ENCODE data around the gene TEDC1.

DNA sequence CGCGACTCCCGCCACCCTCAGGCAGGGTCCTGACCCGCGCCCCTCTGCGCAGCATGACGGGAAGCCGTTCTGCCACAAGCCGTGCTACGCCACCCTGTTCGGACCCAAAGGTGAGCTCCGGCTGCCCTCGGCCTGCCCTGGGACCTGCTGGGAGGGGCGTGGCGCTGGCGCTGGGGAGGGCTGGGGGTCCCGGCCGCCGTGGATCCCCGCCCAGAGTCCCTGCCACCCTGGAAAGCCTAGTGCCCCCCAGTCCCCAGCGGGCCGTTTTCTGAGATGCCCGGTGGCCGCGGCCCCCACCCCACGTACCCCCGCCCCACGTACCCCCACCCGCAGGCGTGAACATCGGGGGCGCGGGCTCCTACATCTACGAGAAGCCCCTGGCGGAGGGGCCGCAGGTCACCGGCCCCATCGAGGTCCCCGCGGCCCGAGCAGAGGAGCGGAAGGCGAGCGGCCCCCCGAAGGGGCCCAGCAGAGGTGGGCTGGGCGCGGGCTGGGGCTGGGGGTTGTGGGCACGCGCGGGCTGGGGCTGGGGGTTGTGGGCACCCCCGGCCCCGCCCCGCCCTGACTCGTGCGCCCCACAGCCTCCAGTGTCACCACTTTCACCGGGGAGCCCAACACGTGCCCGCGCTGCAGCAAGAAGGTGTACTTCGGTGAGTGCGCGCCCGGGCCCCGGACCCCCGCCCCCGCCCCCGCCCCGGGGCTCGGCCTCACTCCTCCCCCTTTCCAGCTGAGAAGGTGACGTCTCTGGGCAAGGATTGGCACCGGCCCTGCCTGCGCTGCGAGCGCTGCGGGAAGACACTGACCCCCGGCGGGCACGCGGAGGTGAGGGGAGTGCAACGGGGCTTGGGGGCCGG, 12.4 kb upstream of the TEDC1 start:
- TF ChIP-seq SP2 (tag by site-specific recombination; IDR thresholded peaks at IDR 0.05) (no peak), ZNF510 (tag by site-specific recombination; IDR thresholded peaks at IDR 0.05; ENCODE audit: insufficient replicate concordance) (no peak), ZSCAN30 (tag by site-specific recombination; IDR thresholded peaks at IDR 0.05) (no peak), CTCF (tag by site-specific recombination; IDR thresholded peaks at IDR 0.05) (no peak), ZBTB49 (tag by site-specific recombination; IDR thresholded peaks at IDR 0.05; ENCODE audit: low read depth) (no peak), ZNF513 (tag by site-specific recombination; IDR thresholded peaks at IDR 0.05) (no peak), ZBTB26 (tag by site-specific recombination; optimal IDR thresholded peaks at IDR 0.05) (no peak), ZNF529 (tag by site-specific recombination; IDR thresholded peaks at IDR 0.05; ENCODE audit: insufficient replicate concordance) (no peak), ZNF707 (tag by site-specific recombination; IDR thresholded peaks at IDR 0.05) (no peak)
- TF ChIP-seq, protein P1, sequence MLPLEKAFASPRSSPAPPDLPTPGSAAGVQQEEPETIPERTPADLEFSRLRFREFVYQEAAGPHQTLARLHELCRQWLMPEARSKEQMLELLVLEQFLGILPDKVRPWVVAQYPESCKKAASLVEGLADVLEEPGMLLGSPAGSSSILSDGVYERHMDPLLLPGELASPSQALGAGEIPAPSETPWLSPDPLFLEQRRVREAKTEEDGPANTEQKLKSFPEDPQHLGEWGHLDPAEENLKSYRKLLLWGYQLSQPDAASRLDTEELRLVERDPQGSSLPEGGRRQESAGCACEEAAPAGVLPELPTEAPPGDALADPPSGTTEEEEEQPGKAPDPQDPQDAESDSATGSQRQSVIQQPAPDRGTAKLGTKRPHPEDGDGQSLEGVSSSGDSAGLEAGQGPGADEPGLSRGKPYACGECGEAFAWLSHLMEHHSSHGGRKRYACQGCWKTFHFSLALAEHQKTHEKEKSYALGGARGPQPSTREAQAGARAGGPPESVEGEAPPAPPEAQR (tag by site-specific recombination; IDR thresholded peaks at IDR 0.05) = no peak
- TF ChIP-seq, protein P2, sequence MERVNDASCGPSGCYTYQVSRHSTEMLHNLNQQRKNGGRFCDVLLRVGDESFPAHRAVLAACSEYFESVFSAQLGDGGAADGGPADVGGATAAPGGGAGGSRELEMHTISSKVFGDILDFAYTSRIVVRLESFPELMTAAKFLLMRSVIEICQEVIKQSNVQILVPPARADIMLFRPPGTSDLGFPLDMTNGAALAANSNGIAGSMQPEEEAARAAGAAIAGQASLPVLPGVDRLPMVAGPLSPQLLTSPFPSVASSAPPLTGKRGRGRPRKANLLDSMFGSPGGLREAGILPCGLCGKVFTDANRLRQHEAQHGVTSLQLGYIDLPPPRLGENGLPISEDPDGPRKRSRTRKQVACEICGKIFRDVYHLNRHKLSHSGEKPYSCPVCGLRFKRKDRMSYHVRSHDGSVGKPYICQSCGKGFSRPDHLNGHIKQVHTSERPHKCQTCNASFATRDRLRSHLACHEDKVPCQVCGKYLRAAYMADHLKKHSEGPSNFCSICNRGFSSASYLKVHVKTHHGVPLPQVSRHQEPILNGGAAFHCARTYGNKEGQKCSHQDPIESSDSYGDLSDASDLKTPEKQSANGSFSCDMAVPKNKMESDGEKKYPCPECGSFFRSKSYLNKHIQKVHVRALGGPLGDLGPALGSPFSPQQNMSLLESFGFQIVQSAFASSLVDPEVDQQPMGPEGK (tag by site-specific recombination; IDR thresholded peaks at IDR 0.05) = peak; percentile 7; the same call in 1 of the 2 replicates
